ENCODE data around the gene TNF. TPM values are rescaled to one million over a fixed set of nuclear protein-coding genes. Genes with fewer than 3 reads are reported as not detected.
A peak's percentile ranks its signal among the peaks of the same experiment; 100 is the strongest.

TNF gene
- total and polyA plus RNA-seq, 2 of the 13 experiments (the other 11 are each of a cell fraction or from before 2014, with no cell fraction given): not detected

DNA sequence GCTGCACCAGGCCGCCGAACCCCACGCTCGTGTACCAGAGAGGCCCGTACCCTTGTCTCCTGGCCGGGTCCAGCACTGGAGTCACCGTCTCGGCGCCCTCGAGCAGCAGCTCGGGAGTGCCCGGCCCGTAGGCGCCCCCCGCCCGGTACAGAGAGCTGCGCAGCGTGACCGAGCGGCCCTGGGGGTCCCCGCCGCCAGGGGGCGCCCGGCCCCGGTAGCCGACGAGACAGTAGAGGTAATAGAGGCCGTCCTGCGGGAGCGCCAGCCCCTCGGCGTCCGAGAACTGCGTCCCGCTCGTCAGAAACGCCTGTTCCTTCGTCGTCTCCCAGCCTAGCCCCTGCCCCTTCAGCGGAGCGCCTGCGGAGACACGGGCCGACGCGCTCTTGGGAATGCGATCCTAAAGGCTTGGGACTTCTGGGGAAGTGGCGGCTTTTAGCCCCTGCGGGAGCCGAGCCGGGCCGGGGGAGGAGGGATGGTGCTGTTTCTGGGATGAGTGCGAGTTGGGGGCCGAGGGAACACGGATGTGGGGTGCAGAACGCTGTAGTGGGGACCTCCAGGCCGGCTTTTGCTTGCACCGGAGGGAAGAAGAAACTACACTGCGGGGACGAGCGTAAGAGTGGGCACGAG, 5.6 kb downstream of the TNF start (continued):
- TF ChIP-seq MXI1 (IDR thresholded peaks at IDR 0.05; ENCODE audit: borderline replicate concordance, low read depth, low read length) (peak; percentile 63; the same call in 2 of the 3 replicates), KDM5B (CRISPR knock-in tag; IDR thresholded peaks at IDR 0.05; ENCODE audit: borderline replicate concordance) (peak; percentile 96), ATF5 (CRISPR knock-in tag; IDR thresholded peaks at IDR 0.05; ENCODE audit: low read depth) (no peak), NFE2 (CRISPR knock-in tag; IDR thresholded peaks at IDR 0.05) (no peak), ZNF850 (CRISPR knock-in tag; conservative IDR thresholded peaks at IDR 0.05) (0 out of 2 replicates have a peak, but pooled peaks have one; percentile 16), POGK (CRISPR knock-in tag; conservative IDR thresholded peaks at IDR 0.05) (peak; percentile 76; the same call in 1 of the 2 replicates), MAFF (IDR thresholded peaks at IDR 0.05; ENCODE audit: low read depth, low read length) (no peak), ZEB1 (IDR thresholded peaks at IDR 0.05; ENCODE audit: insufficient replicate concordance, low read depth) (no peak), CC2D1A (CRISPR knock-in tag; IDR thresholded peaks at IDR 0.05) (no peak), FOXJ3 (CRISPR knock-in tag; IDR thresholded peaks at IDR 0.05; ENCODE audit: borderline replicate concordance) (0 out of 2 replicates have a peak, but pooled peaks have one; percentile 23), DDIT3 (CRISPR knock-in tag; IDR thresholded peaks at IDR 0.05) (no peak), HNRNPLL (IDR thresholded peaks at IDR 0.05; ENCODE audit: low read depth, low read length, poor library complexity, severe bottlenecking) (peak; percentile 97), TCF12 (IDR thresholded peaks at IDR 0.05) (no peak), TCF12 (CRISPR knock-in tag; IDR thresholded peaks at IDR 0.05) (no peak), GLI4 (CRISPR knock-in tag; IDR thresholded peaks at IDR 0.05; ENCODE audit: borderline replicate concordance) (no peak), ZNF354B (CRISPR knock-in tag; IDR thresholded peaks at IDR 0.05) (no peak), ZNF639 (CRISPR knock-in tag; conservative IDR thresholded peaks at IDR 0.05) (no peak)
- TF ChIP-seq, protein P1, sequence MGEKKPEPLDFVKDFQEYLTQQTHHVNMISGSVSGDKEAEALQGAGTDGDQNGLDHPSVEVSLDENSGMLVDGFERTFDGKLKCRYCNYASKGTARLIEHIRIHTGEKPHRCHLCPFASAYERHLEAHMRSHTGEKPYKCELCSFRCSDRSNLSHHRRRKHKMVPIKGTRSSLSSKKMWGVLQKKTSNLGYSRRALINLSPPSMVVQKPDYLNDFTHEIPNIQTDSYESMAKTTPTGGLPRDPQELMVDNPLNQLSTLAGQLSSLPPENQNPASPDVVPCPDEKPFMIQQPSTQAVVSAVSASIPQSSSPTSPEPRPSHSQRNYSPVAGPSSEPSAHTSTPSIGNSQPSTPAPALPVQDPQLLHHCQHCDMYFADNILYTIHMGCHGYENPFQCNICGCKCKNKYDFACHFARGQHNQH (CRISPR knock-in tag; IDR thresholded peaks at IDR 0.05): peak; percentile 79
- TF ChIP-seq, protein P2, sequence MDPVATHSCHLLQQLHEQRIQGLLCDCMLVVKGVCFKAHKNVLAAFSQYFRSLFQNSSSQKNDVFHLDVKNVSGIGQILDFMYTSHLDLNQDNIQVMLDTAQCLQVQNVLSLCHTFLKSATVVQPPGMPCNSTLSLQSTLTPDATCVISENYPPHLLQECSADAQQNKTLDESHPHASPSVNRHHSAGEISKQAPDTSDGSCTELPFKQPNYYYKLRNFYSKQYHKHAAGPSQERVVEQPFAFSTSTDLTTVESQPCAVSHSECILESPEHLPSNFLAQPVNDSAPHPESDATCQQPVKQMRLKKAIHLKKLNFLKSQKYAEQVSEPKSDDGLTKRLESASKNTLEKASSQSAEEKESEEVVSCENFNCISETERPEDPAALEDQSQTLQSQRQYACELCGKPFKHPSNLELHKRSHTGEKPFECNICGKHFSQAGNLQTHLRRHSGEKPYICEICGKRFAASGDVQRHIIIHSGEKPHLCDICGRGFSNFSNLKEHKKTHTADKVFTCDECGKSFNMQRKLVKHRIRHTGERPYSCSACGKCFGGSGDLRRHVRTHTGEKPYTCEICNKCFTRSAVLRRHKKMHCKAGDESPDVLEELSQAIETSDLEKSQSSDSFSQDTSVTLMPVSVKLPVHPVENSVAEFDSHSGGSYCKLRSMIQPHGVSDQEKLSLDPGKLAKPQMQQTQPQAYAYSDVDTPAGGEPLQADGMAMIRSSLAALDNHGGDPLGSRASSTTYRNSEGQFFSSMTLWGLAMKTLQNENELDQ (CRISPR knock-in tag; IDR thresholded peaks at IDR 0.05; ENCODE audit: borderline replicate concordance): no peak
- TF ChIP-seq, protein P3, sequence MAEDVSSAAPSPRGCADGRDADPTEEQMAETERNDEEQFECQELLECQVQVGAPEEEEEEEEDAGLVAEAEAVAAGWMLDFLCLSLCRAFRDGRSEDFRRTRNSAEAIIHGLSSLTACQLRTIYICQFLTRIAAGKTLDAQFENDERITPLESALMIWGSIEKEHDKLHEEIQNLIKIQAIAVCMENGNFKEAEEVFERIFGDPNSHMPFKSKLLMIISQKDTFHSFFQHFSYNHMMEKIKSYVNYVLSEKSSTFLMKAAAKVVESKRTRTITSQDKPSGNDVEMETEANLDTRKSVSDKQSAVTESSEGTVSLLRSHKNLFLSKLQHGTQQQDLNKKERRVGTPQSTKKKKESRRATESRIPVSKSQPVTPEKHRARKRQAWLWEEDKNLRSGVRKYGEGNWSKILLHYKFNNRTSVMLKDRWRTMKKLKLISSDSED (CRISPR knock-in tag; IDR thresholded peaks at IDR 0.05): no peak
